K562 (cell line): ENCODE measurements around the gene C2orf92. TPM values are rescaled to one million over a fixed set of nuclear protein-coding genes. Genes with fewer than 3 reads are reported as not detected.

Source experiments
- ARID1B ChIP-seq: fragments of 450-650 bp; IDR thresholded peaks from 2 replicates; pipeline ENCODE4 v1.6.1; 2016; ENCODE audit warnings: antibody characterized with exemption, mild to moderate bottlenecking, inconsistent platforms
- BMI1 ChIP-seq: fragments of 150-350 bp; IDR thresholded peaks from 2 replicates; pipeline ENCODE4 v1.6.1; 2014; ENCODE audit warnings: low read length
- CTBP1 ChIP-seq: fragments of 450-650 bp; IDR thresholded peaks from 2 replicates; pipeline ENCODE4 v1.6.1; 2016; ENCODE audit warnings: borderline replicate concordance
- KDM5B ChIP-seq: fragments of 200-600 bp; sonication (generic); IDR thresholded peaks from 2 replicates; pipeline ENCODE4 v1.6.1; 2012; ENCODE audit warnings: low read depth, mild to moderate bottlenecking, moderate library complexity, low read length, control low read depth, inconsistent platforms; ENCODE audit not compliant: insufficient replicate concordance
- MAFK ChIP-seq: IDR thresholded peaks from 2 replicates; pipeline ENCODE4 v1.6.1; 2011; ENCODE audit warnings: low read length, improper control_type of control experiment
- NONO ChIP-seq, 2 experiments: fragments of 200-400 bp in 1 of 2; fragments of 450-650 bp in 1 of 2; formaldehyde crosslinking in 1 of 2; IDR thresholded peaks; 2 replicates each; pipeline ENCODE4 v1.6.1; 2017; ENCODE audit warnings: low read depth in 2 of 2, mild to moderate bottlenecking in 2 of 2, moderate library complexity in 2 of 2, low read length in 1 of 2
- NRF1 ChIP-seq, 2 experiments: fragments of 450-650 bp; IDR thresholded peaks in 1 of 2; conservative IDR thresholded peaks in 1 of 2; 2 replicates each; pipeline ENCODE4 v1.6.1; 2014; ENCODE audit warnings: mild to moderate bottlenecking in 2 of 2
- PHF8 ChIP-seq: fragments of 200-600 bp; sonication (generic); IDR thresholded peaks from 2 replicates; pipeline ENCODE4 v1.6.1; 2012; ENCODE audit warnings: mixed run types, mild to moderate bottlenecking, inconsistent platforms, low read length, moderate library complexity, borderline replicate concordance
- POLR2A ChIP-seq: fragments of 450-650 bp; conservative IDR thresholded peaks from 2 replicates; pipeline ENCODE4 v1.6.1; 2016
- RCOR1 ChIP-seq, 2 experiments: IDR thresholded peaks; 2 replicates each; pipeline ENCODE4 v1.6.1; 2012; ENCODE audit warnings: low read depth in 2 of 2, low read length in 2 of 2, borderline replicate concordance in 1 of 2, improper control_type of control experiment in 1 of 2
- SREBF2 ChIP-seq: sonication (generic); formaldehyde crosslinking; IDR thresholded peaks from 2 replicates; pipeline ENCODE4 v1.4.0; 2020; ENCODE audit warnings: mild to moderate bottlenecking, missing genetic modification reagents
- ZBTB1 ChIP-seq: sonication (generic); formaldehyde crosslinking; IDR thresholded peaks from 2 replicates; pipeline ENCODE4 v1.8.1; 2023; ENCODE audit warnings: missing genetic modification reagents, low read depth, mild to moderate bottlenecking, borderline replicate concordance
- ZNF143 ChIP-seq: sonication (generic); formaldehyde crosslinking; IDR thresholded peaks from 2 replicates; pipeline ENCODE4 v1.9.0; 2022; ENCODE audit warnings: mild to moderate bottlenecking, missing genetic modification reagents
- polyA plus RNA-seq, 8 experiments: library from polyadenylated mRNA; depleted of rRNA in 4 of 8; stranded (reverse) in 5 of 8; unstranded in 3 of 8; fragments of >200 nt; fragmentation: Nextera tagmentation in 2 of 8; fragmentation: Illumina TruSeq in 1 of 8; extraction: Ambion mirVana in 2 of 8; extraction: Trizol in 1 of 8; gene quantifications; 2 replicates each; pipeline versions ENCODE4 v1.2.1 to v1.2.3, GENCODE V29; 2011 to 2014; ENCODE audit warnings: inconsistent platforms in 1 of 8, missing spikeins in 1 of 8
- total RNA-seq, 7 experiments: library from RNA; depleted of rRNA in 6 of 7; stranded (reverse); fragments of >200 nt in 6 of 7; fragmentation: Illumina TruSeq in 2 of 7; extraction: Trizol in 2 of 7; gene quantifications; 2 replicates each; pipeline versions ENCODE4 v1.2.1 to v1.2.3, GENCODE V29; 2011 to 2021; ENCODE audit warnings: low replicate concordance in 1 of 7
- TF ChIP-seq, protein P1 (sequence below): sonication (generic); formaldehyde crosslinking; IDR thresholded peaks from 2 replicates; pipeline ENCODE4 v1.8.1; 2023; ENCODE audit warnings: mild to moderate bottlenecking, missing genetic modification reagents
- TF ChIP-seq, protein P2 (sequence below): fragments of 450-650 bp; IDR thresholded peaks from 2 replicates; pipeline ENCODE4 v1.6.1; 2016
- TF ChIP-seq, protein P3 (sequence below): fragments of 200-800 bp; sonication (Bioruptor generic); IDR thresholded peaks from 2 replicates; pipeline ENCODE4 v1.6.1; 2017; ENCODE audit warnings: missing genetic modification characterization, missing compliant biosample characterization

C2orf92 gene
- total and polyA plus RNA-seq, 9 of the 15 experiments (the other 6 are each of a cell fraction or from before 2014, with no cell fraction given), result 0.65 to 6.8 (median 3.6) TPM

DNA sequence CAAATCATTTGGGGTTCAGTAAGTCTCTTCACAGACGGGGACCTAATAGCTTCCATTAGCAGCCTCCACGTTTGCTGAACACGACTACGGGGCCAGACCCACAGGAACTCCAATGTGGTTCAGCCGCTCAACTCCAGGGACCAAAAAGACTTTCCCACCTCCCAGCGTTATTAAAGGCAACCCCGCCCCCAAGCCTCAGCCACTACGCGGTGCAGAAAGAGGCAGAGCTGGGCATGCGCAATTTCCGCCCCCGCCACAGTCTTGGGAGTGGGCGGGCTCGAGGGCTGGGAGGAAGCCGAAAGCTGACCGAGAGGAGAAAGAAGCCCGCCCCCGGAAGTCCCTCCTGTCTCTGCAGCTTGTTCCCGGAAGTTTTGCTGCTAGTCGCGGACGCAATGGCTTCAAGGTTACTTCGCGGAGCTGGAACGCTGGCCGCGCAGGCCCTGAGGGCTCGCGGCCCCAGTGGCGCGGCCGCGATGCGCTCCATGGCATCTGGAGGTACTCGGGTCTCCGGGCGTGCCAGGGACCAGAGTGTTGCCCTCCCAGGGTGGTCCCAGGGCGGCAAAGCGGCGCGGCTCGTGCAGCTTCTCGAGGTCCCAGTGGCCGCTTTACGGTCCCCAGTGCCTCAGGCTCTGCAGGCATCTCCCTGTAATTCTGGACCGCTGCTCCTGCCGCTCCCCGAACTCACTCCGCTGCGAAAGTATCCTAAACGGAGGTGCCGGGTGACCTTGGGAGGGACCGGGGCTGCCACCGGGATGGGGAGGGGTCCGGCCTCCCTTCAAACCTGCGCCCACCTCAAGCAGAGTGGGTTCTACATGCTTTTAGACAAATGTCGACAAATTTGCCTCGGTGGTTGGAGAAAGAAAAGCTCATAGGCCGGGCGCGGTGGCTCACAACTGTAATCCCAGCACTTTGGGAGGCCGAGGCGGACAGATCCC lies 23.6 kb upstream of the C2orf92 start, which contains the start of gene COX5B (continued):
- TF ChIP-seq, protein P1, sequence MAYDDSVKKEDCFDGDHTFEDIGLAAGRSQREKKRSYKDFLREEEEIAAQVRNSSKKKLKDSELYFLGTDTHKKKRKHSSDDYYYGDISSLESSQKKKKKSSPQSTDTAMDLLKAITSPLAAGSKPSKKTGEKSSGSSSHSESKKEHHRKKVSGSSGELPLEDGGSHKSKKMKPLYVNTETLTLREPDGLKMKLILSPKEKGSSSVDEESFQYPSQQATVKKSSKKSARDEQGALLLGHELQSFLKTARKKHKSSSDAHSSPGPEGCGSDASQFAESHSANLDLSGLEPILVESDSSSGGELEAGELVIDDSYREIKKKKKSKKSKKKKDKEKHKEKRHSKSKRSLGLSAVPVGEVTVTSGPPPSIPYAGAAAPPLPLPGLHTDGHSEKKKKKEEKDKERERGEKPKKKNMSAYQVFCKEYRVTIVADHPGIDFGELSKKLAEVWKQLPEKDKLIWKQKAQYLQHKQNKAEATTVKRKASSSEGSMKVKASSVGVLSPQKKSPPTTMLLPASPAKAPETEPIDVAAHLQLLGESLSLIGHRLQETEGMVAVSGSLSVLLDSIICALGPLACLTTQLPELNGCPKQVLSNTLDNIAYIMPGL (CRISPR knock-in tag), result 0 out of 2 replicates have a peak, but pooled peaks have one; percentile 68
- TF ChIP-seq ARID1B, result 0 out of 2 replicates have a peak, but pooled peaks have one; percentile 19
- TF ChIP-seq, protein P2, sequence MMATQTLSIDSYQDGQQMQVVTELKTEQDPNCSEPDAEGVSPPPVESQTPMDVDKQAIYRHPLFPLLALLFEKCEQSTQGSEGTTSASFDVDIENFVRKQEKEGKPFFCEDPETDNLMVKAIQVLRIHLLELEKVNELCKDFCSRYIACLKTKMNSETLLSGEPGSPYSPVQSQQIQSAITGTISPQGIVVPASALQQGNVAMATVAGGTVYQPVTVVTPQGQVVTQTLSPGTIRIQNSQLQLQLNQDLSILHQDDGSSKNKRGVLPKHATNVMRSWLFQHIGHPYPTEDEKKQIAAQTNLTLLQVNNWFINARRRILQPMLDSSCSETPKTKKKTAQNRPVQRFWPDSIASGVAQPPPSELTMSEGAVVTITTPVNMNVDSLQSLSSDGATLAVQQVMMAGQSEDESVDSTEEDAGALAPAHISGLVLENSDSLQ, result peak; percentile 43; the same call in 1 of the 2 replicates
- TF ChIP-seq POLR2A, result peak; percentile 96
- 0 out of 2 replicates have a peak, but pooled peaks have one; percentile 19 for TF ChIP-seq ZBTB1 (CRISPR knock-in tag)
- no peak for TF ChIP-seq RCOR1 (IDR thresholded peaks at IDR 0.05; ENCODE audit: borderline replicate concordance in 1 of 2, low read depth in 2 of 2, low read length in 2 of 2)
- TF ChIP-seq CTBP1, result peak; percentile 24; the same call in 1 of the 2 replicates
- TF ChIP-seq BMI1, result no peak
- TF ChIP-seq, protein P3, sequence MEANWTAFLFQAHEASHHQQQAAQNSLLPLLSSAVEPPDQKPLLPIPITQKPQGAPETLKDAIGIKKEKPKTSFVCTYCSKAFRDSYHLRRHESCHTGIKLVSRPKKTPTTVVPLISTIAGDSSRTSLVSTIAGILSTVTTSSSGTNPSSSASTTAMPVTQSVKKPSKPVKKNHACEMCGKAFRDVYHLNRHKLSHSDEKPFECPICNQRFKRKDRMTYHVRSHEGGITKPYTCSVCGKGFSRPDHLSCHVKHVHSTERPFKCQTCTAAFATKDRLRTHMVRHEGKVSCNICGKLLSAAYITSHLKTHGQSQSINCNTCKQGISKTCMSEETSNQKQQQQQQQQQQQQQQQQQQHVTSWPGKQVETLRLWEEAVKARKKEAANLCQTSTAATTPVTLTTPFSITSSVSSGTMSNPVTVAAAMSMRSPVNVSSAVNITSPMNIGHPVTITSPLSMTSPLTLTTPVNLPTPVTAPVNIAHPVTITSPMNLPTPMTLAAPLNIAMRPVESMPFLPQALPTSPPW (CRISPR knock-in tag), result peak; percentile 67
- TF ChIP-seq SREBF2 (CRISPR knock-in tag), result 0 out of 2 replicates have a peak, but pooled peaks have one; percentile 15
- TF ChIP-seq NONO (IDR thresholded peaks at IDR 0.05; ENCODE audit: low read depth in 2 of 2, low read length in 1 of 2), result peak in 1 of 2 experiments; percentile 61; a peak in 1 of 4 replicates
- TF ChIP-seq ZNF143 (CRISPR knock-in tag), result 0 out of 2 replicates have a peak, but pooled peaks have one; percentile 18
- TF ChIP-seq MAFK, result 0 out of 2 replicates have a peak, but pooled peaks have one; percentile 13
- peak; percentile 89 for TF ChIP-seq KDM5B
- TF ChIP-seq NRF1 (conservative IDR thresholded peaks at IDR 0.05 in 1 of 2, IDR thresholded peaks at IDR 0.05 in 1 of 2), result peak; percentile 97
- TF ChIP-seq PHF8, result peak; percentile 91
